Thyroid gland (tissue), 4 donors: ENCODE results near the gene GCFC2. TPM values are rescaled to one million over a fixed set of nuclear protein-coding genes. Genes with fewer than 3 reads are reported as not detected.

ENCODE experiments used
- DNase-seq, 2 donors: peaks; one replicate each; pipeline ENCODE4 v3.0.0-alpha.2; 2019
- H3K27ac ChIP-seq, 3 donors: fragments of 200-600 bp; sonication (generic); 1 replicate in 2 of 3; 2 replicates in 1 of 3; pipeline ENCODE4 v1.5.1; 2016 to 2019; ENCODE audit warnings: mild to moderate bottlenecking in 1 of 3, moderate library complexity in 1 of 3
- H3K27me3 ChIP-seq: fragments of 200-600 bp; sonication (generic); one replicate; pipeline ENCODE4 v1.5.1; 2019
- H3K36me3 ChIP-seq, 2 donors: fragments of 200-600 bp; sonication (generic); one replicate each; pipeline ENCODE4 v1.5.1; 2016 to 2019
- H3K4me1 ChIP-seq, 2 donors: fragments of 200-600 bp; sonication (generic); one replicate each; pipeline ENCODE4 v1.5.1; 2017 to 2019
- H3K4me3 ChIP-seq, 3 donors: fragments of 200-600 bp; sonication (generic); replicated peaks in 1 of 3; 1 replicate in 2 of 3; 2 replicates in 1 of 3; pipeline ENCODE4 v1.5.1; 2016; ENCODE audit warnings: mild to moderate bottlenecking in 1 of 3
- H3K9me3 ChIP-seq: fragments of 200-600 bp; sonication (generic); one replicate; pipeline ENCODE4 v1.5.1; 2017
- POLR2A ChIP-seq, 2 donors: fragments of 450-650 bp; IDR thresholded peaks; one replicate each; pipeline ENCODE4 v1.6.1; 2017; ENCODE audit warnings: antibody characterized with exemption in 2 of 2, mild to moderate bottlenecking in 2 of 2, moderate library complexity in 1 of 2
- WGBS, 2 donors: methylation state at CpG; one replicate each; pipeline ENCODE4 v1.1.5; 2017; 5-methylcytosine and 5-hydroxymethylcytosine counted together
- intact Hi-C: fragments of 100-400 bp; cut with DNase I; formaldehyde crosslinking; loops from one replicate; pipeline ENCODE4 v1.15.1; 2023
- total RNA-seq, 4 donors: library from RNA; depleted of rRNA; stranded (reverse); fragments of >200 nt; gene quantifications; one replicate each; pipeline ENCODE4 v1.2.3, GENCODE V29; 2016
- TF ChIP-seq, protein P1 (sequence below), 6 experiments: fragments of 200-600 bp in 3 of 6; fragments of 450-650 bp in 3 of 6; sonication (generic) in 3 of 6; IDR thresholded peaks; one replicate each; pipeline ENCODE4 v1.5.1; 2016 to 2019; ENCODE audit warnings: antibody characterized with exemption in 6 of 6, mild to moderate bottlenecking in 2 of 6, inconsistent platforms in 1 of 6, moderate library complexity in 1 of 6

Gene GCFC2
- total RNA-seq, 4 donors from 2014 or later, result 38.2 to 47.8 (median 43.0) TPM

DNA sequence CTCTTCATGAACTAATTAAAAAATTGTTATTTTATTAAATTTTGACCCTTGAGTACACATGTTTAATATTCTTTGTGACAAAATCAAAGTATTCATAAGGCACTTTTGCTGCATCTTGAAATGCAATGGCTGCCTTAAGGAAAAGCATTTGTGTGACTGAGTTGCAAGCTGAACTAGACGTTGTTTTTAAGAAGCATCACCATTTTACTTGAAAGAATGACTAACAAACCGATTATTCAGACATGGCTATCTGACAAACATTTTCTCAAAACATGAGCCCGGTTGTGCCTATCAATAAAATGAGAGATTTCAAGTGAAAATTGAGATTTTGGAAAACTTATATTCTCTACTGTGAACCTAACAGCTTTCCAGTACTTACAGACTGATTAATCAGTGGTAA, 2.8 kb downstream of the GCFC2 start:
- TF ChIP-seq, protein P1, sequence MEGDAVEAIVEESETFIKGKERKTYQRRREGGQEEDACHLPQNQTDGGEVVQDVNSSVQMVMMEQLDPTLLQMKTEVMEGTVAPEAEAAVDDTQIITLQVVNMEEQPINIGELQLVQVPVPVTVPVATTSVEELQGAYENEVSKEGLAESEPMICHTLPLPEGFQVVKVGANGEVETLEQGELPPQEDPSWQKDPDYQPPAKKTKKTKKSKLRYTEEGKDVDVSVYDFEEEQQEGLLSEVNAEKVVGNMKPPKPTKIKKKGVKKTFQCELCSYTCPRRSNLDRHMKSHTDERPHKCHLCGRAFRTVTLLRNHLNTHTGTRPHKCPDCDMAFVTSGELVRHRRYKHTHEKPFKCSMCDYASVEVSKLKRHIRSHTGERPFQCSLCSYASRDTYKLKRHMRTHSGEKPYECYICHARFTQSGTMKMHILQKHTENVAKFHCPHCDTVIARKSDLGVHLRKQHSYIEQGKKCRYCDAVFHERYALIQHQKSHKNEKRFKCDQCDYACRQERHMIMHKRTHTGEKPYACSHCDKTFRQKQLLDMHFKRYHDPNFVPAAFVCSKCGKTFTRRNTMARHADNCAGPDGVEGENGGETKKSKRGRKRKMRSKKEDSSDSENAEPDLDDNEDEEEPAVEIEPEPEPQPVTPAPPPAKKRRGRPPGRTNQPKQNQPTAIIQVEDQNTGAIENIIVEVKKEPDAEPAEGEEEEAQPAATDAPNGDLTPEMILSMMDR (IDR thresholded peaks at IDR 0.05), result no peak
- TF ChIP-seq POLR2A (IDR thresholded peaks at IDR 0.05), result no peak
- 83 to 91% methylated on average over 3 of the region's 3 CpGs for WGBS, 2 donors
- Histone ChIP-seq H3K4me1 (peaks cover 9 to 15% of the 10 kb centered on the region in 2 donors), H3K9me3 (no peaks in the 10 kb centered on the region), H3K27ac (no peak overlapping the region), H3K4me3 (no peak overlapping the region), H3K27me3 (no peaks in the 10 kb centered on the region), H3K36me3 (peaks cover 0 to 21% of the 10 kb centered on the region in 2 donors)
- no peak for DNase-seq
- intact Hi-C loops, result no loop called here

- WGBS, 2 donors, result 15 to 23% methylated on average over 1 of the region's 1 CpG
- Histone ChIP-seq H3K9me3 (no peaks in the 10 kb centered on the region), H3K4me1 (peaks cover 9% of the 10 kb centered on the region in 2 donors), H3K36me3 (peaks cover 12 to 37% of the 10 kb centered on the region in 2 donors), H3K27ac (no peak overlapping the region), H3K27me3 (no peaks in the 10 kb centered on the region), H3K4me3 (no peak overlapping the region)
- intact Hi-C loops, result no loop called here
- DNase-seq, result no peak
- TF ChIP-seq, protein P1 (IDR thresholded peaks at IDR 0.05), result no peak
- no peak for TF ChIP-seq POLR2A (IDR thresholded peaks at IDR 0.05)
Observed at GRCh38 chr2:75705921-75706320, 4.8 kb downstream of the GCFC2 start.

GRCh38 chr2:75703589-75704287, 7.0 kb downstream of the GCFC2 start:
- Histone ChIP-seq H3K4me1 (no peaks in the 10 kb centered on the region), H3K27ac (no peak overlapping the region), H3K4me3 (no peak overlapping the region), H3K9me3 (no peaks in the 10 kb centered on the region), H3K36me3 (peaks cover 19 to 51% of the 10 kb centered on the region in 2 donors), H3K27me3 (no peaks in the 10 kb centered on the region)
- DNase-seq, result no peak
- intact Hi-C loops, result no loop called here
- TF ChIP-seq, protein P1 (IDR thresholded peaks at IDR 0.05), result no peak
- no peak for TF ChIP-seq POLR2A (IDR thresholded peaks at IDR 0.05)
- 90 to 92% methylated on average over 4 of the region's 4 CpGs for WGBS, 2 donors

DNA sequence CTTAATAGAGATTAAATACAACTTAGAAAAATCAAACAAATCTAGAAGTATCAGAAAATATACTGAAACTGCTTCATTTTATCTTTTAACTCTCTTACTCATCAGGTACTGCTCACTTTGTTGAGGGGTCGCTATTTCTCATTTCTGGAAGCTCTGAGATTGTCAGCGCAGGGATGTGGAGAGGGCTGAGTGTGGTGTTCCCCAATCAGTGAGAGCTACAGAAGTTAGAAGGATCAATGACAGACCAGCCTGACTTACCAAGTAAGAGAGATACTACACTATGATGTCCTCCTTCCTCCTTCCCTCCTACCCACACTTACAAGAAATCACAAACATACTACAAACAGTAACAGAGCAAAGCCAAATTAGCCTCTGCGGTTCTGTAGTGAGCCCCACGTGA, 8.1 kb downstream of the GCFC2 start:
- no peaks in the 10 kb centered on the region for H3K9me3 ChIP-seq
- H3K36me3 ChIP-seq, result peaks cover 19 to 55% of the 10 kb centered on the region in 2 donors
- H3K4me3 ChIP-seq, result no peak overlapping the region
- H3K27me3 ChIP-seq, result no peaks in the 10 kb centered on the region
- DNase-seq, result no peak
- H3K27ac ChIP-seq, result no peak overlapping the region
- intact Hi-C loops, result no loop called here
- no peaks in the 10 kb centered on the region for H3K4me1 ChIP-seq
- 95 to 96% methylated on average over 4 of the region's 4 CpGs for WGBS, 2 donors
- TF ChIP-seq POLR2A (IDR thresholded peaks at IDR 0.05), result no peak
- TF ChIP-seq, protein P1 (IDR thresholded peaks at IDR 0.05), result no peak

GRCh38 chr2:75698918-75699317, 11.8 kb downstream of the GCFC2 start:
- Histone ChIP-seq H3K4me1 (no peaks in the 10 kb centered on the region), H3K27ac (no peak overlapping the region), H3K9me3 (no peaks in the 10 kb centered on the region), H3K27me3 (no peaks in the 10 kb centered on the region), H3K36me3 (peaks cover 24 to 54% of the 10 kb centered on the region in 2 donors), H3K4me3 (no peak overlapping the region)
- no peak for TF ChIP-seq POLR2A (IDR thresholded peaks at IDR 0.05)
- TF ChIP-seq, protein P1 (IDR thresholded peaks at IDR 0.05), result no peak
- WGBS, 2 donors, result 95 to 100% methylated on average over 2 of the region's 2 CpGs
- DNase-seq, result no peak
- intact Hi-C loops, result no loop called here
